ENCODE measurements around the gene UBTF.

UBTF gene

DNA sequence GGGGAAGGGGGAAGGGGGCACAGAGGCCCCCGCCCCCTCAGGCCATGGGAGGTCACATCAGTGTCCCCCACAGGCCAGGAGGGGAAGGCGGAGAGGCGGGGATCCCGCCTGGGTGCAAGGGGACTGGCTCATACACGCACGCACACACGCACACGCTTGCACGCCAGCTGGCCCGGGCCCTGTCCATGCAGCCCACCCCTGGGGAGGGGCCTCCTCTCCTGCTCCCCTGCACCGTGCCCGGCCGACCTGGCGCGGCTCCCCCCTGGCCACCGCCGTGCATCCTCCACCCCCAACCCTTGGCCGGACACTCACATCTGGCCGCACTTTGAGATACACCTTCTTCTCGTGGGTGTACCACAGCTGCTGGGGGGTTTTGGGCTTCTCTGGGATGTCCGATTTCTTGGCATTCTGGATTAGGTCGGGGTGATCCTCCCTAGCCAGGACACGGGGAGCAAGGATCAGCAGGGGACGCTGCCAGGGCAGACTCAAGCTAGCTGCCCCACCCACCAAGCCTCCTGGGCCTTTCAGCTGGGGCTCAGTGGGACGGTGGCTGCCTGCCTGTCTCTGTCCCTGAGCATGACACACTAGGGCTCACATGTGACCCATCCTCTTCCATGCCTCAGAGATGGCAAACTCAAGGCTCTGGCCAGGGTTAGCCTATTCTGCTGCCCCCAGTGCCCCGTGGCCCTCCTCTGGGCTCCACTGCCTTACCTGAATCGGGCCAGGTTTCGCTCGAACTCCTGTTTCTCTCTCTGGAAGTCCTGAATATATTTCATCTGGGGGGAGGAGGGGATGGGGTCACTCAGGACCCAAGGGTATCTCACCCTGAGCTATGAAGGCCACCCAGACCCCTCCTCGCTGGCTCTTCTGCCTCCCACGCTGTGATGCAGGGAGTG is 6.7 kb downstream of the UBTF start:
- DNase-seq, result no peak

DNA sequence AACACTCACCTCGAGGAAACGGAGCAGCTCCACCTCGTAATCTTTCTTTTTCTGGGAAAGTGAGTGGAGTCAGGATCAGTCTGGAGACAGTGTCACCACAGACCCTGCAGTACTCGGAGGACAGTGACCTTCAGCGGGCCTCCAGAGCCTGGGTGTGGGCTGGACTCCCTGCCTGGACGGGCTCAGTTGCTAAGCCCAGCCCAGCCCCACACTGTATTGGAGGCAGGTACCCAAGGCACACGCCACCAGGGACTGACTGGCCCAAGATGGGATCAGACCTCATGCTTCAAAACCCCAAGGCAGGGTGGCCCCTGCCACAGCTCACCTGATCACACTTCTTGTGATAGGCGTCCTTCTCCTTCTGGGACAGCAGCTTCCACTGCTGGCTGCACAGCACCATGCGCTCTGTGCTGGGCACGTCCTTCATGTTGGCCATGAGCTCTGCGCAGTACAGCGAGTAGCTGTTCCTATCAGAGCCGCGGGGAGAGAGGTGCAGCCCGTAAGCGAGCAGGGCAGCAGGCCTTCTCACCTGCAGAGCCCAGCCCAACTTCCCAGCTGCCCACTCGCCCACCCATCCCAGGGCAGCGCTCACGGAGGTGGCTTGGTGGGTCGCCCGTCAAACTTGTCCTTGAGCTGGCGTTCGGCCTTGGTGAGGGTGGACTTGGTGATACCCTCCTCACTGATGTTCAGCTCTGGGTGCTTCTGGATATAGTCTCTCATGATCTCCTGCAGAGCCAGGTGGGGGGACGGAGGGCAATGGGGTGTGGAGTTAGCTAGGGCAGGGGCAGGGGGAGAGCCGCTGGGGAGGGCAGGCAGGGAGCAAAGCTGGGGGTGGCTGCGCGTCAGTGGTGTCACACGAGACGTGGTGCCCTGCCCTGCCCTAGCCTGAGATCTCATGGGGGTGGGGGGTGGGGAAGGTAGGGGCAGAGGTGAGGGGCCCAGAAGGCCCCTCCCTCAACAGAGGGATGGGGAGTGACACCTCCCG is 7.9 kb downstream of the UBTF start:
- no peak for DNase-seq

DNA sequence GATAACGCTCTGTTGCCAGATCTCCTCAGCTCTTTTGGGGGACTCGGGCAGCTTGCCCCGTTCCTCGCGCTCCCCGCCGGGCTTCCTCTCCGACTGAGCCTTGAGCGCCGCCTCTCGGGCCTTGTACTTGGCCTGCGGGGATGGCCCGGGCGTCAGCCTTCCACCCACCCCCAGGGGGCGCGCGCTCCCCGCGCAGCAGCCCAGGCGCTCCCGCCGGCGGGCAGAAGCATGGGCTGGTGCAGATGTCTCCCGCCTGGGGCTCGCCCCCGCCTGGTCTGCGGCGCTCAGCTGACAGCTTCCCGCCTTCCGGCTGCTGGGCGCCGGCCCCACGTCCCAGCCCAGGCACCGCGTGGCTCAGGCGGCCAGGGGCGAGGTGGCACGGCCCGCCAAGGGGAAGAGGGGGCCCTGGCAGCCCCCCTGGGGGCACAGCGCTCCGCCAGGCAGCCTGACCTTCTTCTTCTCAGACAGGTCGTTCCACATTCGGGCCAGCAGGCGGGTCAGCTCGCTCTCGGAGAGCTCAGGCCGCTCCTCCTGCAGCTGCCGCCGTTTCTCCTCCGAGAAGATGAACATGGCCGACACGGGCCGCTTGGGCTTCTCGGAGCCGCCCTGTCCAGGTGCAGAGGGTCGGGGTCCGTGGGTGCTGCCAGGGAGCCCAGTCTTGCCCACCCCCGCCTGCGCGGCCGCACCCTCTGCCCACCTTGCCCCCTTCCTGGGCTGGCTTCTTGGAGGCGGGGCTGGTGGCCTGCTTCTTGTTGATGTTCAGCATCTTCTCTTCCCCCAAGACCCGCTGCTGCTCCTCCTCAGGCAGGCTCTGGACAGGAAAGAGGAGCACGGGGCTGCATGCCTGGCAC is 8.9 kb downstream of the UBTF start:
- DNase-seq, result peak; percentile 62

DNA sequence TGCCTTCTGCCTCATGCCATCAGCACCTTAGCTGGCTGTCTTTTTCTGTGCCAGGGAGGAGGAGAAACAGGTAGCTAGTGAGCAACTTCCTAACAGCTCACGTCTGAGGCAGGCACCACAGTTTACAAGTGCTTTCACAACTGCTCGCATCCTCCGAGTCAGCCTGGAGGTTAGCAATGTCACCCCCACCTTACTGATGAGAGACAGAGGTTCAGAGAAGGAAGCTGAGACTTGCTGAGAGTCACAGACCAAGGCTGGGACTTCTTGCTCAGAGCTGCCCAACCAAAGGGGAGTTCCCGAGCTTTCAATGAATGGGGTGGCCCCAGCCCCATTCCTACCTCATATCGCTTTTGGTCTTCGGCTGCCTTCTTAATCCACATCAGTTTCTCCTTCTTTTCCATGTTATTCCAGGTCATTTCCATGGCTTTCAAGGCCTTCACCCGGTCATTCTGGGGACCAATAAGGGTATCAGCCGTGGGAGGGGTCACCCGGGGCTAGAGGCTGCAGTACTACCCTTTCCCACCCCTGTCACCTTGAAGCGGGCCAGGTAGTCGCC is 9.6 kb downstream of the UBTF start:
- DNase-seq, result peak; percentile 45

DNA sequence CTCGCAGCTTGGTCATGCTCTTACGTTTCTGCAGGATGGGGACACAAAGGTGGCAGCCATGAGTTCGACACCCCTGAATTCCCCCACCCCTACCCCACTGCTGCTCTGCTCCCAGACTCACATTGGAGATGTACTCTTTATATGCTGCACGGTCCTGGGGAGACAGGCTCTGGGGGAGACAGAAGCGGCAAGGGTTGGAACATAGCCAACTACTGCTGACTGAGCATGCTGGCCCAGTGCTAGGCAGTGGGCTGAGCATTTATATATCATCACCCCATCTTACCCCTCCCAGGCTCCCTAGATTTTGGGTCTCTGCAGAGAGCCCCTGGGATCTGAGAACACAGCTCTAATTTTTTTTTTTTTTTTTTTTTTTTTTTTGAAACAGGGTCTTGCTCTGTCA is 11.7 kb downstream of the UBTF start:
- no peak for DNase-seq

DNA sequence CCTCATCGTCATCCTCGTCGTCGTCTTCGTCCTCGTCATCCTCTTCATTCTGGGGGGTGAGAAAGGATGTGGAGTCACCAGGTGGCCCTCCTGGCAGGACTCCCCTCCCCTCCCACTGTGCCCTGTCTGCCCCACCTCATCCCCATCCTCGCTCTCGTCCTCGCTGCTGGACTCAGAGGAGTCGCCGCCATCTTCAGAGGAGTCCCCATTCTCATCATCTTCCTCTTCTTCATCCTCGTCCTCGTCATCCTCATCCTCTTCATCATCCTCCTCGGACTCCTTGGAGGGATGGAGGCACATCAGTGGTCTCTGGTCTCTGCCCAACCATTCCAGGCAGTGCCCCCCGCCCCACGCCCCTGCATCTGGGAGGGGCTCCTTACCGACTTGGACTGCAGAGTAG is 12.2 kb downstream of the UBTF start:
- no peak for DNase-seq

DNA sequence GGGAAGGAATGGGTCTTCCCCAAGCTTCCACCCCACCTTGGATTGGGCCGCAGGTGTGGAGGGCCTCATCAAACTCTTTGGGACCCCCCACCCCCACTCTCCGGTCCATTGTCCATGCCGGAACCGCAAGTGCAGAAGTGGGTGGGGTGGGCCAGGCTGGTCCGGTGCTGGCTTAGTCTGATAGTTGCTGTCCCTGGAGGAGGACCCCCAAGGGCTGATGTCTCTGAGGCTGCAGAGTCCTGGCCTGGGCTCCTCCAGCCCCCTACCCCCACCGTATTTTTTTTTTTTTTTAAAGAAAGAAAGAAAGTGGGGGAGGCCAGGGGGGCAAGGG is 12.7 kb downstream of the UBTF start:
- no peak for DNase-seq

DNA sequence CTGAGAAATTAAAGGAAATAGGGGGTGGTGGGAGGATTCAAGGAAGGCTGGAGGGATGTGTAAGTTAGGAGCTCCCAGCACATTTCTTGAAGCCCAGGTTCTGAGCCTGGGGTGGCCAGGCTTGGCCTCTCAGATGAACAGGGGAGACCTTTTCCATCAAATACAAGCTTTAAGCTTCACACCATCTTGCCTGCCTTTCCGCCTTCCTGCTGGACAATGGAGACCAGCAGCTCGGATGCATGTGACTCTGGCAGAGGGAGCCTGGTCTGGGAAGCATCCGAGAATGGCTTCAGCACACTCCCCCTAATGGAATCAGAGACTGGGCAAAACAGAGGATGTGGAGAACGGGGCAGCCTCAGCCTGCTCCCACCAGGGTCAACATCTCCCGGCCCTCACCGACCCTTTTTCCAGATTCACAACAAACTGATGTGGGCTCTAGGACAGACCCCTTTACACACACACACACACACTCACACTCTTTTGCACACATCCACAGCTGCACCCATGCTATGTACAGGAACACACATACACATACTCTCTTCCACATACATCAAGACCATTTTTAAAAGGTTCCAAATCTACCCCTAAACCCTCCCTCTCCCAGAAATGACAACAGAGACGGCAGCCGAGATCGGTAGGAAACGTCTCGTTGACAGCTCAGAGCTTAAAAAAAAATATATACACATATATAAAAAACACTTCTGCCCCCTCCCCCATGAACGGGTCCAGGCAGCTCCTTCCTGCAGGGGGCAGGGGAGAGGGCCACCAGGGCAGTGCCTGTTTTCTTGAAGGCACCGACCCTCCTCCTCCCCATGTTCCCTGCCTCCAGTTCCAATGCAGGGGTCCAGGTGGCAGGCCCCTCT is 13.3 kb downstream of the UBTF start:
- DNase-seq, result no peak

DNA sequence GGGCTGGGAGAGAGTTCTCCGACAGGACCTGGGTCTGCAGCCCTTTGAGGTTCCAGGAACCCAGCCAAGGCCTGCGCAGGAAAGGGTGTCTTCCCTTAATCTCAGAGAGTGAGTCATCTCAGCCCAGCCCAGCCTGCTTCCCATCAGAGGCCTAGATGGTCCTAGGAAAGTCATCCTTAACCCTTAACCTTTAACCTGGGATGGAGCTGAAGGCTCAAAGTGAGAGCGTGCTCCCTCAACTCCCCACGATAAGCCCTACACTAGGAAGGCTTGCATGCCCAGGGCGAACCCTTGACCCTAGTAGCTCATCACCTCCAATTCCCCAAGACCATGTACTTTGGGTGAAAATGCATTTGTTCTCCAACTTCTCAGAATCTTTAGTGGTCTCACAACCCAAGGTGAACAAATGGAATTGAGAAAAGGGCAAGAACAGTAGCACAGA is 15.0 kb downstream of the UBTF start:
- DNase-seq, result no peak

DNA sequence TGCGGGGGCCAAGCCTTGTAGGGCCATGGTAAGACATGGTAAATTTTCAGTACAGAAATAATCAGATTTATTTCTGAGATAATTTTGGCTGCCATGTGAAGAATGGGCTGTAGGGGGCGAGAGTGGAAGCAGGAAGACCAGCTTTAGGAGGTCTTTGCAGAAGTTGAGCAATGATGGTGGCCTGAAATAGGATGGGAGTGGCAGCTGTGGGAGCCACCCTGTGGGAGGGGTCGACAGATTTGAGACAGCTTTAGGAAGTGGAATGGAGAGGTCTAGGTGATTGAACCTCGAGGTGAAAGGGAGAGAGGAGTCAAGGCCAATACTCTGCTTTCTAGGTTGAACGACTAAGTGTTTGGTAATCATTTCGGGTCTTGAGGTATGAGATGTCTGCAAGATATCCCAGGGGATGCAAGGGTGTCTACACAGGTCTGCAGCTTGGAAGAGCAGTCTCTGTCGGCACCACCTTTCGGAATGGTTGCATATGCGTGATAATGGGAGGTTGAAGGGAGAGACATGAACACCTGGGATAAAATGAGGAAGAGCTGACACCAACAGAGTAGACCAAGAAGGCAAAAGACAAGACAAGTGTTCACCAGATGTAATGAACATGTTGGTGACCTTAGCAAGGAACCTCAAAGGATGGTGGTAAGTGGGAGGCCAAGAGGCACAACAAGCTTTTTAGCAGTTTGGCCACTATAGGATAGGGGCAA is 15.6 kb downstream of the UBTF start:
- peak; percentile 26 for DNase-seq

DNA sequence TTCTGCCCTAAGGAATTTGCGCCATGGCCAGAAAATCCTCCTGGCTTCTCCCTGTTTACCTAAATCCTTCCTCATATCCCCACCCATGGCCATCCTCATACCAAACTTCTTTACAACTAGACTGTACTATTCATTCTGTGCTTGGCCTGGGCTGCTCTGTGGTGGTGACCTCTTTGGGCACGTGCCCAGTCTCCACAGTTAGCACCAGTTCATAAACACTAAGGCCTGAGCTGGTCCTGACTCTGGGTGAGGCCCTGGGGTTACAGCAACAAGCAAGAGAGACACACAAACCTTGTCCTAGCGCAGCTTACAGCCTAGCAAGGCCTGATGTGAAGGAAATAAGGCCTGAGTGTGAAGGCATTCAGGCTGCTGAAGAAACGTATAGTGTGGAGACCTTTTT is 16.7 kb downstream of the UBTF start:
- no peak for DNase-seq

DNA sequence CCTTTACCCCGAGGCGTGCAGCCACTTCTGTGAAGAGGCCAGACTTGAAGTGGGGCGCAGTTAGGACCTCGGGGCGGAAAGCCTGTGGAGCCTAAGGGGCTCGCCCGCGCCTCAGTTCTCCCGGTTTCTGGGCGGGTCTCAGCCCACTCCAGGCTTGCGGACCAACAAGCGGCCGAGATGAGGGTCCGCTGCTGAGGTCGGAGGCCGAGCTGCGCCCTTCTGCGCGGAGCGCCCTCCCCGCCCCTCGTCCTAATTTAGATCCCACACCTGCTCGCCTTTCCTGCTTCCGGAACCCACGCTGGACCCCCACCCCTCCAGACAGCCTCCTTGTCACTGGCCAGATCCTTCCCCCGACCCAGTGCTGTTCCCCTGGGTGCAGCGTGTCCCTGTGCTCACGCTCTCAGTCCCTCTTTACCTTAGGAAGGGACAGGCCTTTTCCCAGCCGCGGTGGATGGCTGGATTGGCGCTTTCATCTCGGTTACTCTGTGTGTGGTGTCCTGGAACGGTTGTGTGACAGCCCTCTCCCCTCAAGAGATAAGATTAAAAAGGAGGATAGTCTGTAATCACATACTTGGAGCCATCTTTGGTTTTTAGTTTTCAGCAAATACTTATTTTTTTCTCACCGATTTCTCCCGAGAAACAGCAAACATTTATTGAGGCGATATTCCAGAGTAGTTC is 18.9 kb downstream of the UBTF start:
- DNase-seq, result no peak

DNA sequence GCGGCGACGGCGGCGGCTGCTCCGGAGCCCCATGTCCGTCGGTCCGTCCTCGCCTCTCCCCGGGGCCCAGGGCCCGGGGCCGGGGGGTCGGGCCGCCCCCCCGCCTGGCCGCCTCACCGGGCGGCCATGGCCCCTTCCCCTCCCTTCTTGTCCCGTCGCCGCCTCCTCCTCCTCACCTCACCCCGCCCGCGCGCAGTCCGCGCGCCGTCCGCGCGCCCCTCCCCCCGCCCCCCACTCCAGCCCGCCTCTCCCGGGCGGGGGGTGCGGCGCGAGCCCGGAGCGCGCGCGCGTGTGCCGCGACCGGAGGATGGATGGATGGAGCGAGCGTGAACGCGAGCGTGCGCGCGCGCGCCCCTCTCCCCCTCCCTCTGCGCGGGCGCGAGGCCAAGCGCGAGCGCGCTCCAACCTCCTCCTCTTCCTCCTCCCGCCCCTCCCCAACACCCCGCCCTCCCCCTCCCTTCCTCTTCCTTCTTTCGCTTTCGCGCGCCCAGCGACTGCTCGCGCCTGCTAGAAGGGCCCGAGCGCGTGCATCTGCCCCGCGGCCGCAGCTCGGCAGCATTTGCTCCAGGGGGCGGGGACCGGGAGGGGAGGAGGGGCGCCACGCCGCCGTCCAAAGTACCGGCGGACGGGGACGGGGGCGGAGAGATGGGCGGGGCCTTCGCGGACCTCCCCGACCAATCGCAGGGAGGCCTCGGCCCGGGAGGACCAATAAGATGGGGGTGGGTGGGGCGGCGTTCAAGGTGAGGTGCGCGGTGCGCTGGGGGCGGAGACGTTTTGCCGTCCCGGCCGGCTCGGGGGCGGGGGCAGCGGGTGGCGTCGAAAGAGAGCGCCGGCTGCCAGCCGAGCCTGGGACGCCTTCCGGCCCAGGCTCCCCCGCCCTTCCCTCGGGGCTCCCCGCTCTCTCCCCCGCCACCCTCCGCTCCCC is 19.7 kb downstream of the UBTF start, which contains the start of gene ATXN7L3:
TSS of gene ATXN7L3 (minus strand) at position 332 of the 925 bp plus-strand sequence. CDS start 1,814 bp downstream, outside the sequence.
- DNase-seq, result peak; percentile 99

DNA sequence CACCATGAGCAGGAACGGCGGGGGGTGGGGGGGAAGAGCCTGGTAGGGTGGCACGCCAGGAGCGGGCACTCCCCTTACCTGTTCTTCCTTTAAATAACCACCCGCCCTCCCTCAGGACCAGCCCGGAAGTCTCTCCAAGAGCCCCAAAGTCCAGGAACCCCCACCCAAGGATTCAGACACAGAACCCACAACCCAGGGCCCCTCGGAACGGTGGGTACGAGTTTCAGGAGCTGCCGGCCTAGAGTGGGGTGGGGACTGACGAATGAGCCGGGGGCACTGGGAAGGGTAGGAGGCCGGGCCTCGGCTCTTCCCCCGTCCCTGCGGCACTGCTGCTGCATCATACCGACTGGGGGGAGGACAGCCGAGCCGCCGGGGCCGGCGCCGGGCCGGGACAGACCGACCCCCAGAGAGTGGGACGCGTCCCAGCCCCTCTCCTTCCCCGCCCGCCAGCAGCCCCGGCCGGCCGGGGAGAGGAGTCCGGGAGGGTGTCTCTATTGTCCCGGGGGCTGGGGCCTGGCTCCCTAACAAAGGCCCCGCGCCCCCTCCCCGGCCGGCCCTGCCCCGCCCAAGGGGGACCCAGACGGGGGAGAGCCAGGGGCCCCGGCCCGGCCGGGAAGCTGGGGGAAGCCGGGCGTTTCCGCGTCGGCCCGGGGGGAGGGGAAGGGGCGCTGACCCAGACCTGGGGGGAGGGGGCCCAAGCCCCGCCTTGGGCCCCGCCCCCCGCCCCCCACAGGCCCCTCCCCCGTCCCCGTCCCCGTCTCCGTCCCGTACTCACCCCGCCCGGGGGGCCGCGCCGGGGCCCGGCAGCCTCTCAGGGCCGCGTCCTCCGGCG is 20.5 kb downstream of the UBTF start:
- peak; percentile 62 for DNase-seq

DNA sequence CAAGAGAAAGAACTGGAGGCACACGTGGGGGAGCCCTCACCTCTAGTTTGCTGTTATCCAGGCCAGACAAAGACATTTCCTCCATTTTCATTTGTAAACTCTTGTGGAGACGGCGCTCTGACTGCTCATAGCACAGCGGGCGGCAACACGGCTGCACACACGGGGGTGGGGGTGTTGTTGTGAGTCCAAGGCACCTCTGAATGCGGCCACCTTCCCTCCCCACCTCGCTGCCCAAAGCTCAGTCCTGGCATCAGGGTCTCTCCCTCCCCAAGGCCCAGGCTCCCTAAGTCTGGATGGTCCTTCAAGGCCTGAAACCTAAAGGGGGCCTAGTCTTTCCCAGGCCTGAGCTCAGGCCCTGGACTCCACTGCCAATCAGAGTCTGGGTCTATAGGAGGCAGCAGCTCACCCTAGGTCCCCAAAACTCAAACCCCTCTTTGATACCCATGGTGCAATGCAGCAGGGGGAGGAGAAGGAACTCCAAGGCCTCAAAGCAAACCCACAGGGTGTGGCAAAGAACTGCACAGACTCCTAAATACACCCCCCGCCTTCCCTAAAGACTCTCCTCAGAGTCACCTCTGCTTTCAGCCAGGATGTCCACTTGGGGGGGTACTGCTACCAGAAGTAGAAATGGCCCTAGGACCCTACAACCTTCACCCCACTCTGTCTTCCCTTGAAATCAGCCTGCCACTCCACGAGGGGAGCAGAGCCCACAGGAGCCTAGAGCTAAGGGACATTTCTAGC is 21.3 kb downstream of the UBTF start:
- no peak for DNase-seq

DNA sequence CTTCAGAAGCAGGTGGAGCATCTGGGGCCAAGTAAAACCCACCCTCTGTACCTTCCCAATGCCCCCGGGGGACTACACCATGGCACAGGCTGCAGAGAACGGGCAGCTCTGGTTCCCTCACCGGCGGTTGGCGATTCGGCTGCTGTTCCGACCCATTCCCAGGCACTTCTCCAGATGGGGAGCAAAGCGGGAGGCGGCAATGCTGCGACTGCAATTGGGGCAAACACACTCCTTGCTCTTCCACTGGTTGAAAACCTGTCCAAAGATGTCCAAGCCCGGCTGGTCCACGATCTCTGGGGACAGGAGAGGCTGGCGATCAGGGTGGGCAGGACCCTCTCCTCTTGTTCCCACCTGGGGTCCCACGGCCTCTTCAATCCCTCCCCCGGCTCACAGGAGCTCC is 22.4 kb downstream of the UBTF start:
- no peak for DNase-seq

All from NK-92 treated with Interleukin-12 subunit alpha and Interleukin-12 subunit beta, amount 100 ng/mL, for 24 hours (cell line).